Measurements from ENCODE around the gene LARGE1. TPM values are rescaled to one million over a fixed set of nuclear protein-coding genes. Genes with fewer than 3 reads are reported as not detected.

Gene LARGE1
- total and polyA plus RNA-seq, 2 of the 4 experiments (the other 2 are of a cell fraction) = 6.2 to 12.4 TPM

DNA sequence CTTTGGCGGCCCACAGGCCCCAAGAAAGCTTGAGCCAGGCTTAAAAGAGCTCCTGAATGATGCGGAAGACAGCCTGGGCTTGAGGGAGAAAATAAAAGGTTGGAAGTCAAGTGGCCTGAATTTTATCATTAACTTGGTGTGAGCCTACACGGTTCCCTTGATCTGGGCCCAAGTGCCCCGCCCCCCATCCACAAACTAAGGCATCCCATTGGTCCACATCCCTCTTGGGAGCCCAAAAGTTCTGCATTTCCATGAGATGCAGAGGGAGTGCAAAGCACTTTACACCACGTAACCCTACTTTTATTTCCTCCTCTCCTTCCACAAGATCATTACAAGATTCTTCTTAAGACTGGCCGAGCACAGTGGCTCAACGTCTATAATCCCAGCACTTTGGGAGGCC is 22.2 kb downstream of the LARGE1 start:
- Histone ChIP-seq H2BK15ac (ENCODE audit: low read depth, low read length) (no peak overlapping the region), H2AK5ac (ENCODE audit: low read depth, low read length) (no peak overlapping the region), H3K4me1 (ENCODE audit: control insufficient read depth, insufficient read depth, low read length) (peaks cover 7% of the 10 kb centered on the region; the same call in 1 of the 2 replicates), H3K56ac (ENCODE audit: extremely low read depth, insufficient read depth, low read length) (no peak overlapping the region), H4K91ac (ENCODE audit: insufficient read depth, low read depth, low read length) (no peak overlapping the region), H3K79me1 (ENCODE audit: low read depth in 1 of 2, low read length in 2 of 2) (peaks cover 32 to 33% of the 10 kb centered on the region in 2 experiments), H3K4me3 (ENCODE audit: insufficient read depth, low read depth, low read length) (no peak overlapping the region), H3K18ac (ENCODE audit: low read depth, low read length) (no peak overlapping the region), H2BK120ac (ENCODE audit: low read depth, low read length) (no peak overlapping the region), H3K23ac (ENCODE audit: low read depth, low read length) (no peak overlapping the region), H2BK5ac (ENCODE audit: low read depth, low read length, poor library complexity, severe bottlenecking) (no peak overlapping the region), H3K9ac (ENCODE audit: low read depth, low read length) (no peak overlapping the region), H4K8ac (ENCODE audit: low read depth in 2 of 2, low read length in 2 of 2) (no peak overlapping the region), H3K4me2 (ENCODE audit: low read depth, low read length) (no peak overlapping the region), H2AK9ac (replicated peaks; ENCODE audit: low read depth, low read length, poor library complexity) (no peak overlapping the region), H3K4ac (ENCODE audit: low read depth, low read length) (no peak overlapping the region), H2BK20ac (ENCODE audit: low read depth, low read length) (no peak overlapping the region), H4K20me1 (ENCODE audit: insufficient read depth, low read length) (no peaks in the 10 kb centered on the region; the same call in 1 of the 2 replicates), H3K27me3 (ENCODE audit: control insufficient read depth, insufficient read depth, low read length) (no peaks in the 10 kb centered on the region), H3K9me3 (ENCODE audit: control insufficient read depth, insufficient read depth, low read length) (peaks cover 2% of the 10 kb centered on the region; the same call in 1 of the 2 replicates), H3K27ac (ENCODE audit: insufficient read depth, low read length) (no peak overlapping the region), H2AFZ (replicated peaks; ENCODE audit: low read length, poor library complexity) (no peak overlapping the region), H4K5ac (ENCODE audit: low read depth, low read length) (no peak overlapping the region), H3K9me1 (ENCODE audit: insufficient read depth, low read length) (peaks cover 11% of the 10 kb centered on the region), H3K36me3 (ENCODE audit: control insufficient read depth, insufficient read depth, low read length) (no peaks in the 10 kb centered on the region), H3K14ac (replicated peaks; ENCODE audit: low read depth, low read length) (no peak overlapping the region)
- POLR2A ChIA-PET (ENCODE audit: unreplicated experiment) = no interaction called here
- TF ChIP-seq MXI1 (IDR thresholded peaks at IDR 0.05; ENCODE audit: borderline replicate concordance, low read depth, low read length) (no peak), MAZ (IDR thresholded peaks at IDR 0.05; ENCODE audit: borderline replicate concordance, low read depth, low read length) (no peak), NFE2L2 (IDR thresholded peaks at IDR 0.05; ENCODE audit: low read depth, low read length) (no peak), RCOR1 (IDR thresholded peaks at IDR 0.05; ENCODE audit: insufficient replicate concordance, low read length) (no peak), RFX5 (IDR thresholded peaks at IDR 0.05; ENCODE audit: low read depth, low read length) (no peak)
- intact Hi-C loops (cut with micrococcal nuclease) (no loop called here), in situ Hi-C loops (cut with MboI; ENCODE audit: low sequenced_read_pairs) (no loop called here), dilution Hi-C loops (cut with HindIII; ENCODE audit: low sequenced_read_pairs, unreplicated experiment) (no loop called here)
- DNase-seq = no peak
- CTCF ChIA-PET = no interaction called here
- no peak for ATAC-seq (ENCODE audit: low read depth)
- WGBS, 2 experiments (ENCODE audit: extremely low coverage in 2 of 2, insufficient read length in 1 of 2) = no CpG with 5 or more reads among the region's 7 CpGs
- no TSS peak for BruUV-seq (replicated peaks)

Data from IMR-90 (cell line).